A673 (cell line): Measurements from ENCODE around the gene EIF5A. TPM values are rescaled to one million over a fixed set of nuclear protein-coding genes. Genes with fewer than 3 reads are reported as not detected.

Source experiments
- BruUV-seq: library from RNA; stranded (reverse); fragments of 400-500 nt; replicated peaks from 2 replicates; lab custom pipeline; 2021; lab: Mats Ljungman, UMichigan
- CTCF ChIA-PET: fragments of 300-600 bp; sonication (Branson Sonifier 250); formaldehyde crosslinking; loops from one replicate; lab custom pipeline; 2022; ENCODE audit warnings: antibody characterized with exemption; lab: Charles Lee
- POLR2A ChIA-PET: fragments of 300-600 bp; sonication (Branson Sonifier 250); formaldehyde crosslinking; loops from one replicate; lab custom pipeline; 2022; ENCODE audit warnings: antibody characterized with exemption; ENCODE audit not compliant: low non-redundant PET; lab: Charles Lee
- DNase-seq: peaks from one replicate; pipeline ENCODE4 v3.0.0-alpha.2; 2015; ENCODE audit warnings: low spot score
- H3K27ac ChIP-seq: fragments of 200-600 bp; sonication (generic); 2 replicates; pipeline ENCODE4 v1.5.1; 2016; ENCODE audit warnings: mixed run types, low read depth, mild to moderate bottlenecking, mixed read lengths, antibody characterized with exemption, low read length; ENCODE audit not compliant: poor library complexity, severe bottlenecking
- H3K27me3 ChIP-seq: fragments of 200-600 bp; sonication (generic); replicated peaks from 2 replicates; pipeline ENCODE4 v1.6.1; 2017; ENCODE audit warnings: mixed run types, low read depth, mild to moderate bottlenecking, mixed read lengths, antibody characterized with exemption, low read length; ENCODE audit not compliant: insufficient read depth, poor library complexity
- H3K36me3 ChIP-seq: fragments of 200-600 bp; sonication (generic); 2 replicates; pipeline ENCODE4 v1.6.1; 2016; ENCODE audit warnings: mixed run types, mild to moderate bottlenecking, mixed read lengths, antibody characterized with exemption, low read length; ENCODE audit not compliant: insufficient read depth, poor library complexity, severe bottlenecking
- H3K4me1 ChIP-seq: fragments of 200-600 bp; sonication (generic); 2 replicates; pipeline ENCODE4 v1.6.1; 2017; ENCODE audit warnings: mixed run types, mild to moderate bottlenecking, mixed read lengths, antibody characterized with exemption, low read length; ENCODE audit not compliant: insufficient read depth, poor library complexity, severe bottlenecking
- H3K4me3 ChIP-seq: fragments of 200-600 bp; sonication (generic); 2 replicates; pipeline ENCODE4 v1.5.1; 2016; ENCODE audit warnings: low read depth, mixed run types, mild to moderate bottlenecking, mixed read lengths, low read length; ENCODE audit not compliant: poor library complexity, severe bottlenecking
- H3K9me3 ChIP-seq: fragments of 200-600 bp; sonication (generic); 2 replicates; pipeline ENCODE4 v1.6.1; 2016; ENCODE audit warnings: mixed run types, low read depth, mild to moderate bottlenecking, mixed read lengths, antibody characterized with exemption, low read length; ENCODE audit not compliant: poor library complexity, severe bottlenecking
- CTCF ChIP-seq: fragments of 300-800, 200-600 bp; sonication (generic); conservative IDR thresholded peaks from 2 replicates; pipeline ENCODE4 v1.5.1; 2017; ENCODE audit warnings: low read depth, mild to moderate bottlenecking, antibody characterized with exemption, low read length, moderate library complexity, mixed read lengths
- EZH2 ChIP-seq: fragments of 200-600 bp; sonication (generic); IDR thresholded peaks from 2 replicates; pipeline ENCODE4 v1.6.1; 2017; ENCODE audit warnings: borderline replicate concordance, low read depth, mild to moderate bottlenecking, mixed read lengths, antibody characterized with exemption, low read length; ENCODE audit not compliant: poor library complexity, severe bottlenecking
- intact Hi-C: fragments of 100-400 bp; cut with micrococcal nuclease; formaldehyde crosslinking; loops from one replicate; pipeline ENCODE4 v1.10.0; 2022; ENCODE audit not compliant: unreplicated experiment
- total RNA-seq: library from RNA; stranded (reverse); gene quantifications from 2 replicates; pipeline ENCODE4 v1.2.3, GENCODE V29; 2021

The EIF5A gene
- total RNA-seq, 1 experiment from 2014 or later = 1,128 TPM

- no peak for DNase-seq
- Histone ChIP-seq H3K27ac (no peak overlapping the region), H3K36me3 (no peaks in the 10 kb centered on the region), H3K4me3 (no peak overlapping the region), H3K4me1 (peaks cover 22% of the 10 kb centered on the region), H3K27me3 (no peaks in the 10 kb centered on the region), H3K9me3 (no peaks in the 10 kb centered on the region)
- intact Hi-C loops = no loop called here
- BruUV-seq = no TSS peak
- TF ChIP-seq CTCF (no peak), EZH2 (no peak)
- ChIA-PET POLR2A (interaction anchor here (0.5 to 0.6 kb wide), 2 partner anchors 11 to 1968 kb away, joined by 3 to 21 read pairs; partner anchors contain the start of gene SLC2A4), CTCF (interaction anchor here (0.6 kb wide), 1 partner anchor 271 kb away, joined by 4 read pairs; no protein-coding TSS in a partner anchor)
Measured at GRCh38 chr17:7292194-7292593, 15.2 kb upstream of the EIF5A start.

- H3K27me3 ChIP-seq = no peaks in the 10 kb centered on the region
- no peak overlapping the region for H3K27ac ChIP-seq
- POLR2A ChIA-PET = interaction anchor here (0.5 kb wide), 1 partner anchor 11 kb away, joined by 21 read pairs; the partner anchor contains the start of gene SLC2A4
- BruUV-seq = no TSS peak
- intact Hi-C loops = no loop called here
- DNase-seq = no peak
- TF ChIP-seq CTCF (no peak), EZH2 (no peak)
- no peak overlapping the region for H3K4me3 ChIP-seq
- CTCF ChIA-PET = interaction anchor here (0.6 kb wide), 1 partner anchor 271 kb away, joined by 4 read pairs; no protein-coding TSS in a partner anchor
- H3K9me3 ChIP-seq = no peaks in the 10 kb centered on the region
- H3K4me1 ChIP-seq = peaks cover 22% of the 10 kb centered on the region
- H3K36me3 ChIP-seq = no peaks in the 10 kb centered on the region
Measured at GRCh38 chr17:7292729-7293128, 14.7 kb upstream of the EIF5A start.

- TF ChIP-seq EZH2 (no peak), CTCF (no peak)
- Histone ChIP-seq H3K9me3 (no peaks in the 10 kb centered on the region), H3K27me3 (no peaks in the 10 kb centered on the region), H3K36me3 (no peaks in the 10 kb centered on the region), H3K4me1 (peaks cover 22% of the 10 kb centered on the region), H3K4me3 (no peak overlapping the region), H3K27ac (no peak overlapping the region)
- ChIA-PET CTCF (interaction anchor here (0.6 kb wide), 1 partner anchor 270 kb away, joined by 4 read pairs; no protein-coding TSS in a partner anchor), POLR2A (no interaction called here)
- intact Hi-C loops = no loop called here
- DNase-seq = no peak
- no TSS peak for BruUV-seq
Measured at GRCh38 chr17:7293159-7293558, 14.3 kb upstream of the EIF5A start.
